IPS-NIHi11 (cell line): ENCODE measurements around the gene GRK1.
"Not testable (repeated sequence)": the region's sequence is repeated elsewhere in the genome, so short reads cannot be mapped to it uniquely, and the experiment has no call there.

Experiments
- DNase-seq: peaks from one replicate; pipeline ENCODE4 v3.0.0; 2012; ENCODE audit warnings: mixed read lengths, low spot score

Gene GRK1

GRCh38 chr13:113666951-113667701, at the start of gene GRK1:
GRK1 (plus strand) TSS chr13:113667219; CDS start chr13:113667387, 168 bp downstream.
- DNase-seq, result no peak

- DNase-seq, result no peak
These were observed 49.1 kb upstream of the GRK1 start for GRCh38 chr13:113617961-113618360.

- DNase-seq, result no peak
These were observed 48.6 kb upstream of the GRK1 start for GRCh38 chr13:113618455-113618854.

- no peak for DNase-seq
These were observed 46.8 kb upstream of the GRK1 start for GRCh38 chr13:113620036-113620796.

GRCh38 chr13:113621046-113621445, 46.0 kb upstream of the GRK1 start:
- DNase-seq, result no peak

GRCh38 chr13:113621498-113621897, 45.5 kb upstream of the GRK1 start:
- not testable (repeated sequence) for DNase-seq

- not testable (repeated sequence) for DNase-seq
These were observed 45.0 kb upstream of the GRK1 start for GRCh38 chr13:113621986-113622550.

GRCh38 chr13:113622791-113623490, 44.1 kb upstream of the GRK1 start:
- no peak for DNase-seq

- DNase-seq, result no peak
These were observed 43.4 kb upstream of the GRK1 start for GRCh38 chr13:113623491-113624234.

GRCh38 chr13:113624235-113624587, 42.8 kb upstream of the GRK1 start:
- DNase-seq, result no peak

GRCh38 chr13:113624640-113625304, 42.2 kb upstream of the GRK1 start:
- not testable (repeated sequence) for DNase-seq

- DNase-seq, result no peak
These were observed 40.9 kb upstream of the GRK1 start for GRCh38 chr13:113625965-113626721.

GRCh38 chr13:113627136-113627535, 39.9 kb upstream of the GRK1 start:
- DNase-seq, result no peak

- no peak for DNase-seq
These were observed 38.4 kb upstream of the GRK1 start for GRCh38 chr13:113628291-113629270.

GRCh38 chr13:113629866-113630265, 37.2 kb upstream of the GRK1 start:
- DNase-seq, result no peak

- DNase-seq, result no peak
These were observed 36.7 kb upstream of the GRK1 start for GRCh38 chr13:113630296-113630695.

GRCh38 chr13:113630804-113631203, 36.2 kb upstream of the GRK1 start:
- DNase-seq, result no peak

- no peak for DNase-seq
These were observed 35.5 kb upstream of the GRK1 start for GRCh38 chr13:113631341-113632095.
